ENCODE results near the gene SCRN2.

Gene SCRN2

DNA sequence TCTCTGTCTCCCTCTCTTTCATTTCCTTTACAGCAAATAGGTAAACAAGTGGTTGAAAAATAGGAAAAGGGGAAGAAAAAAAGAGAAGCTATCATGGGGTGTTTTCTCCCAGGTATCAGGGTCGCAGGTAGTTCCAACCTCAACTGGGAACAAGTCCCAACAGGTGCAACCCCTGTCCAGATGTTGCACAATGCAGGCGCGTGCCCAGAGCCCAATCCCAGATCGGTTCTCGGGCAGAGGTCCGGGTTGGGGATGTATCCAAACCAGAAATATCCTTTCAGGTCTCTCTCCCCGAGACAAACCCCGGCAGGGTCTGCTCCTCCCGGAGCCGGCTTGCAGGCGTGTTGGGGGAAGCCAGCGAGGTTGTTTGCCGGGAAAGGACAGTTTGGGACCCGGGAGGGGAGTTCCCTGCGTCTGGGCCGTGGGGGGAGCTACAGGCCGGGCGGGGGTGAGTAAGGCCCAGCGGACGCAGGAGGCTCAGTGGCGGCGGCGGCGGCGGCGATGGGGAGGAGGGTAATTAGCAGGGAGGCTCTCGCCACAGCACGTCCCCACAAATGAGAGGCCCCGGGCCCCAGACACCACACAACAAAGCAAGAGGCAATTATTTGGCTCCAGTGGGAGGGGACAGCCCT lies 31.1 kb upstream of the SCRN2 start:
- in situ Hi-C loops (cut with HindIII; ENCODE audit: low sequenced_read_pairs): no loop called here

DNA sequence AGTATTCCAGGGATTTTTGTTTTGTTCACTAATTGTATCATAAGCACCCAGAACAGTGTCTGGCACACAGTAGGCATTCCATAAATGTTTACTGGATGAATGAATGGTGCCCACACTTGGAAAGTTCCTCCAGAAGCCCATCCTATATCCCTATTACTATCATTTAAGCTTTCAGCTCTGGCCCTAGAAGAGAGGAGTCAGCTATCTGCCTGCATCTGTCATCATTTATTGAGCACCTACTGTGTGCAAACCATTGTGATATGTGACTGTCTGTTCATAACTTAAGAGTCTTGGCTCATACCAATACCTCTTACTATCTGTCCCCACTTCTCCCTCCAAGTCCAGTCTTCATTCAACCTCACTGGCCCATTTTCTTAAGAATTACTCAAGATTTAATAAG lies 30.0 kb upstream of the SCRN2 start:
- in situ Hi-C loops (cut with HindIII; ENCODE audit: low sequenced_read_pairs): no loop called here

DNA sequence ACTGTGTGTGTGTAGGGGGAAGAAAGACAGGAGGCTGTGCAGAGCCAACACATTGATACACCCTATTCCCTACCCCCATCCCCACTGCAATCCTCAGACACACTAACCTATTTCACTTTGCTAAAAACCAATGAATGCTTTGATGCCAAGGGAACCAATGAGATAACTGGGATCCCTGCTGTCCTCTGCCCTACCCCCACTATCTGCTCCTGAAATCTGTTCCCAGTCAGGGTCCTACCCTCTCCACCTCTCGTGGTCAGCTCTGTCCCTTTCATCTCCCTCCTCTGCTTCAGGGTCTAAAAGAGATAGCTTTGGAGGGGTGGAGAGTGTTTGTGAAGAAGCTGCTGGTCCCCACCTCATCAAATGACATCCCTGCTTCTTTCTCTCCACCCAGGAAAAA lies 29.0 kb upstream of the SCRN2 start:
- in situ Hi-C loops (cut with HindIII; ENCODE audit: low sequenced_read_pairs): no loop called here

DNA sequence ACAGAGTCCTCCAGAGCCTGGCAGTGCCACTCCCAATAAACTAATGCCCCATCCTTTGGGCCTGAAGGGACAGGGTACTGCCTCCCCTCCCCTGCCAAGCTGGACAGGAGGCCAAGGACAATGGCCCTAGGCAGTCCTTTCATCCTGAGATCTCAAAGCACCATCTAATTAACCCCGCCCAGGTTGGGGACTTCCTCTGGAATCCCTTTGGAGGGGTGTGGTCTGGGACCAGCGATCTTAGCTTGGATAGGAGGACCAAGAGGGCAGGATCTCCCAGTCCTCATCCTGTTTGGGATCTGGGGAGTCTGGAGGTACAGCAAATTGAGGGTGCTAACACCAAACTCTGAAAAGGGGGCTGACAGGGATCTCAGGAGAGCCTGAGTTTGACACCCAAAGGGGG lies 28.0 kb upstream of the SCRN2 start:
- in situ Hi-C loops (cut with HindIII; ENCODE audit: low sequenced_read_pairs): no loop called here

DNA sequence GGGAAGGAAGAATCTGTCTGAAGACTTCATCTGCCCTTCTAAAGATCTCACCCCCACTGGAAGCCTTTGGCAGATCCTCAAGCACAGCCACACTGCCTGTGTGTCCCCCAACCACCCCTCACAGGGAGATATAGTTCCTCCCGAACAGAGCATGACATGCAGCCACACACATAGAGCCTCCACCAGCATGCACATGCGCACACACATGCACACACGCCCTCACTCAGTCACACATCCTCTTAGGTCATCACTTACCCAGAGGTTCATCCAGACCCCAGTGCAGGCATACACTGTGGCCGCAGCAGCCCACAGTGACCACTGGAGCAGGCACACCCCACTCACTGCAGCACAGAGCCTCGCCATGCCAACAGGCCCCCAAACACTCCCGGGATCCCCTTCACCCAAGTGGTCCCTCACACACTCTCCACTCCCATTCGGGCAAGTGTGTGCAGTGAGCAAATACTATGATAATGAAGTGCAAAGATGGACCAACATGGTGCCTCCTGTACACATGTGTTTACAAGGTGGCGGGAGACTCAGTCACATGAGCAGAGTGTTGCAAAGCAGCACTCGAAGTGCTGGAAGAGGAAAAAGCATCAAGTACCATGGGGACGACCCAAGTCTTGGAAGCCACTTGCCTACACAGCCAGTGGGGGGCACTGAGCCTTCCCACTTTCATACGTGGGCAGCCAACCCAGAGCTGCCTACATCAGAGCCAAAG lies 26.9 kb upstream of the SCRN2 start:
- in situ Hi-C loops (cut with HindIII; ENCODE audit: low sequenced_read_pairs): no loop called here

DNA sequence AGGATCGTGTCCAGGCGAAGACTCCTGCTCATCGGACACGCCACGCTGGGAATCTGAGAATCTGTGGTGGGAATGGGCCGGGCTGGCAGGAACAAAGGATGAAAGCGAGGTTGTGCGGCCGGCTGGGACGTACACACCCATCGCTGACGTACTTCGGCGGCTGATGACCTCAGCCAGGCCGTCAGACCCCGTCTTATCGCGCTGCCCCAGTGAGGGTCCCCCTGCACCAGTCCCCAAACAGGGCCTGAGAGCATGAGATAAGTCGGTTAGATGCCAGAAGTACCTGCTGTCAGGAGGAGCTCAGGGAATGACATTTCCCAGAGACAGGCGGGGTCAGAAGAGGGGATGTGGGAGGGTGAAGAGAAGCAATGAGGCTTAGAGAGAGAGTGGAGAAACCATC lies 25.9 kb upstream of the SCRN2 start:
- in situ Hi-C loops (cut with HindIII; ENCODE audit: low sequenced_read_pairs): no loop called here

DNA sequence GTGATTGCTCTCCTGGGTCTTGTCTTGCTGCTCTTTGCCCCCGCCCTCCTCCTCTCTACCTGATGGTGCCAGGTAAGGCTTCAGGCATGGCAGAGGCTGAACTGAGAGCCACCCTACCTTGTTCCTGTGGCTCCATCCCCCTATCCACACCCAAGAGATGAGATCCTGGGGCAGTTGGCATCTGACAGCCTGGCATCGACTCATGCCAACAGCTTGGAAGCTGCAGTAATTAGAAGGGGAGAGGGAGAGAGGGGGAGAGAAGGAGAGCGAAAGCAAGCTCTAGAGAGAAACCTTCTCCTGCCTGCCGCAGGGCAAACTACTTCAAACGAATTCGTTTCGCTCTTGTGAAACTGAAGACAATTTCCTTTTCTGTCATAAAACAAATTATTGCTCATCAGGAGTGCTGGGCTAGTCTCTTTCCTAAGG lies 23.7 kb upstream of the SCRN2 start:
- in situ Hi-C loops (cut with HindIII; ENCODE audit: low sequenced_read_pairs): loop anchor here (5.0 kb wide), 1 partner anchor 77 kb away; the partner anchor contains the start of gene PNPO

DNA sequence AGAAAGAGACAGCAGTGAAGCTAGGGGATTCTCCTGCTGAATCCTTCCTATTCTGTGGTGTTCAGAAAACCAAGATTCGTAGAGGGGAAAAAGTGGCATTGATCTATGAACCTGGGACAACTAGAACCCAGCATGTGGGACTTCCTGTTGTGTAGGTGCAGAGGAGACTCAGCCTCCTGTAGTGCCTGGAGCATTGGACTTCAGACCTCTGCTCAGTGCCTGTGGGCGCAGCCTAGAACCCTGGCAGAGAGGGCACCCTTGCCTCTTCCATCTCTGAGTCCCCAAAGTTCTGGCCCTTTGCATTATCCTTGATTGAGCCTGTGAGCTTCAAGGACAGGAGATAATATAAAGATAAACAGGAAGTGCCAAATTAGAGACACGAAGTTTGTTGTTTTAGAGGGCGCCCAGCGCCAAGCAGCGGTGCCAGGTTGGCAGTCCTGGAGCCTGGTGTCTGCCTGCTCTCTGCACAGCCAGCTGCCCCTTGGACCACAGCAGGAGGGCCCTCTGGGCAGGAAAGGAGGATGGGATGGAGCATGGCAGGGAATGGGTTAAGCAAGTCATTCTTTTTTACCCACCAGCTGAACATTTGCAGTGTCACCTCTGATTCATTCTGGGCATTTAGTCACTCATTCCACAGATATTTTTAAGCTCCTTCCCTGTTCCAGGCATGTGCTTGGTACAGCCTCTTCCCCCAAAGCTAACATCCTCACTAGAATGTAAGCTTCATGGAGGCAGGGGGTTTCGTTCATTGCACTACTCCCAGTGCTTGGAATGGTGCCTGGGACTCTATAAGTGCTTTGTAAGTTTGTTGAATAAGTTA lies 21.8 kb upstream of the SCRN2 start:
- in situ Hi-C loops (cut with HindIII; ENCODE audit: low sequenced_read_pairs): loop anchor here (5.0 kb wide), 1 partner anchor 79 kb away; the partner anchor contains the start of gene PNPO

DNA sequence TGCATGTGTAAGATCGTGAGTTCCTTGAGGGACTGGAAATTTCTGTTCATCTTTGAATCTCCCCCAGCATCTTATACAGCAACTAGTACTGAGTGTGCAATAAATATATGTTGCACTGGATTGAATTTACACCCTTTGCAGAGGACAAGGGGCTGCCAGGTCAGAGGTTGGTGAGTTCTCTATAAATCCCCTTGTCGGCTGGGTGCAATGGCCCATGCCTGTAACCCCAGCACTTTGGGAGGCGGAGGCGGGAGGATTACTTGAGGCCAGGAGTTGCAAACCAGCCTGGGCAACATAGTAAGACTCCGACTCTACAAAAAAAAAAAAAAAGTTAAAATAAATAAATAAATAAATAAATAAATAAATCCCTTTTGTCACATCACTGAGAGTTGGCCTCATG lies 19.3 kb upstream of the SCRN2 start:
- in situ Hi-C loops (cut with HindIII; ENCODE audit: low sequenced_read_pairs): loop anchor here (5.0 kb wide), 1 partner anchor 82 kb away; the partner anchor contains the start of gene PNPO

DNA sequence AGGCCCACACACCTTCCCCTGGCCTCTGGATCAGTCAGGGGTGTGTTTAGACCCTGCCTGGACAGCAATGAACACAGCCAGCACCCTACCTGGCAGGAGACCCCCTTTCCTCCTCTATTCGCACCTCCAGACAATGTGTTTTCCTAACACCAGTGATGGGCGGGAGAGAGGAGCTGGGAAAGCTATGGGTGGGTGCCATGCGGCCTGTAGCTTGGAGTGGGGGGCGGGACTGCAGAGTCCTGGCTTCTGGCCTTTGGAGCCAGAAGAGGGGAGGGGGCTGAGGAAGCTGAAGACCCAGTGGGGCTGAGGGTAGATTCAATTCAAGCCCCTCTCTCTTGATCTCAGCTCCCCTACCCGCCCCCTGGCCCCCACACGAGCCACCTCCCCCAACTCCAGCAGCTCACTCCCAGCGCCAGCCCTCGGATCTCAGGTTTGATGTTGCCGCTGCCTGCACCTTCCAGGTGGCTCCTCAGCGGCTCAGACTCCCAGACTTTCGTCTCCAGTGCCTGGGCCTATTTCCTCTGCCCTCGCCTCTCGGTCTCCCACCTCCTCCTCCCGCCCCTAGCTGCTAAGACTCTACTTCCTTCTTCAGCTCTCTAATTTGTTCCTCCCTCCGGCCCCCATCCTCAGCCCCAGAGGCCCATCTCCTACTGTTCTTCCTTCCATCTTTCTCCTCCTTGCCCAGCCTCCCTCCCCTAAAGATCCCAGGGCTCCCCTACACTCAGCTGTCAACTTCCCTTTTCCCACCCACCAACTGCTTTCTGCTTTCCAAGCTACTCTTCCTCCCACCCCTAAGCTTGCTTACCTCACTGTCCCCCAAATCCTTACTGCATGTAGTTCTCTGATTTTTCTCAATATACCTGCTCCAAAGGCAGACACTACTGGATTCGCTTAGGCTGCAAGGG lies 16.7 kb upstream of the SCRN2 start:
- in situ Hi-C loops (cut with HindIII; ENCODE audit: low sequenced_read_pairs): loop anchor here (5.0 kb wide), 1 partner anchor 34 kb away; no protein-coding TSS in a partner anchor

DNA sequence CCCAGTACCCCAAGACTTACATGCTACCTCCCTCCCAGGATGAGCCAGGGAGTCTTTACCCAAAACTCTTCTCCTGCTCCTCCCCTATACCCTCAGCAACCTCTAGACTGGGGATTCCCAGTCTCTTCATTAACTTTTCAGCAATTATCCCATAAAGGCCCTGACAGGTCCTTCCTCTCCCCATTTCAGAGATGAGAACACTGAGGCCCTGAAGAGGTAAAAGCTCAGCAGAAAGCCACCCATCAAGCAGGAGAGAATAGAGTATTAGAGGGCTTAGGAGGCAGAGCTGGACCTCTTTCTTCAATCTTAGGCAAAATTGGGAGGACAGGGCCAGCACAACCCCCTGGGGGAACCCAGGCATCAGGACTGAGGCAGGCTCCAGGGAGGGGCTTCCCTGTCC lies 15.8 kb upstream of the SCRN2 start:
- in situ Hi-C loops (cut with HindIII; ENCODE audit: low sequenced_read_pairs): loop anchor here (5.0 kb wide), 1 partner anchor 35 kb away; no protein-coding TSS in a partner anchor

DNA sequence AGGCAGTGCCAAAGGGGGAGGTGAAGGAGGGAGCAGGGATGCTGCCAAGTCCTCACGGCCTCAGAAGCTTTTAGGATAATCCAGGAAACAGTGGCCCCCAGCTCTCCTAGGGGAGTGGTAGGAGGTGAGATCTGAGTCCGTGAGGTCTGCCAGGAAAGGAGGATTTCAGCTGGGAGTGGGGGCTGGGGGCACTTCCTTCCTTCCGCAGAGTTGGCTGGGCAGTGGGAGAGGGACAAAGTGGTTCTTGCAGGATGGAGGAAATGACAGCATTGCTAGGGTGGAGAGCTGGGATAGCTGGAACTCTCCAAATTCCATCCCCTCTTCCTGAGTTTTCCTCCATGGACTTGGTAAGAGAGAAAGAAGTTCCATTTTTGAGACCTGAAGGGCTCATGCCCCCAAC lies 14.7 kb upstream of the SCRN2 start:
- in situ Hi-C loops (cut with HindIII; ENCODE audit: low sequenced_read_pairs): loop anchor here (5.0 kb wide), 1 partner anchor 37 kb away; no protein-coding TSS in a partner anchor

DNA sequence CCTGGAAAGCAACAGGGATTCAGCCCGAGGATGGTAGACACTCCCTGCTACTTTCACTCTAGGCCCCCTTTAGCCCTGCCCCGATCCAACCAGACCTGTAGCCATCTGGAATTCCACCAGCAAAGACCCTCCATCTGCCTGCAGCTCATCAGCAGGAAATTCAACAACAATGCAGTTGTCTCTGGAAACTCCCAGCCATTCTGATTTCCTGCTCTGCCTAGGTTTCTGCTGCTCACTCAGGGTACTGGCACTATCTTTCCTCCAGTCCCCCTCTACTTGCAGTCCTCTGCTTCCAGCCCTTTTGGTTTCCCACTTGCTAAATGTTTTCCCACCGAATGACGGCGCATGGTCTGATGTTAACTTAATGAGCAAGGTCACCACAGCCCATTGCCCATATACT lies 12.5 kb upstream of the SCRN2 start:
- in situ Hi-C loops (cut with HindIII; ENCODE audit: low sequenced_read_pairs): no loop called here

DNA sequence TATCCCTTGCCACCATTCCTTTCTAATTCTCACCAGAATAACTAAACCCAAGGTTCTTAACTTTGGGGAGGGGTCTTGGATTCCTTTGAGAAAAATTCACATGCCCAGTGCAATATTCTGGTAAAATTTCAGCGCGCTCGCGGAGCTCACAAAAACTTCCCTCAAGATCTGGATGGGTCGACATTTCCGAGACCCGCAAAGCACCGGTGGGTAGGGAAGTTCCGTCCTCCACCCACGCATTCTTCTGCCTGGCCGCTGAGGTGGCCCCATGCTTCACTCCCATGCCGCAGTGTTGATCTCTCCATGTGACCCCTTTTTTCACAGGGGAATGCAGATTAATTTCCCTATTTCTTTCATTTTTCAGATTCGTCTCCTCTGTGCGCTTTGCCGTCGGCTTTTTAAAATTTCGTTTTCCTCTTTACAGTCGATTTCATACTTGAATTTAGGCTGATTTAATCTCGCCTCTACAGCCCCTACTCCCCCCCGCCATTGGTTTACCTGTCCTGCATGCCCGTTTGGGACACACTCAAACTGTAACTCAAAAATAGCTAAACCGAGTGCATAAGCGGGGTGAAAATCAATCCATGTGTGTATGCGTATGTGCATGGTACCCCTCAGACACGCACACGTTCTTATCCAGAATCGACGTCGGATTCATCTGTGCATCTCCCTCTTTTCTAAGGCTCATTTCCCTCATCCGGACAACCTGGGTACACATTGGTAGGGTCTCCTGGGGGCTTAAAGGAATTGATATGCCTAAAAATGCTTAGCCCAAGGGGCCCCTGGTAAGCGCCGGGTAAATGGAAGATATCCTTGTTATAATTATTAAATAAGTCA lies 11.3 kb upstream of the SCRN2 start:
- in situ Hi-C loops (cut with HindIII; ENCODE audit: low sequenced_read_pairs): no loop called here

DNA sequence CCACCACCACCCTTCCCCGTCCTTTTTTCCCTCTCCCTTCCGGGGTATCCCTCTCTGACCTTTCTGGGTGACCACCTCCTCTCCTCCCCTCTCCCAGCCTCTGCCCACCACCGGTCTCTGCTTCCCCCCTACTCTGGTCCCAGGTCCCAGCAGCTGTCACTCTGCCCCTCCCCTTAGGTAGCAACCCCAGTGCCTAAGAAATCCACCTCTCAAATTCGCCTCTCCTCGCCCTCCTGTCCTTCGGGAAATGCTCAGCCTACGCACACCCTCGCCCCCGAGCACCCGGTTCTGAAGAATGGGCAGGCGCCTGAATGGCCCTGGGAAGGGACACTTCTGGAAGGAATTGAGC lies 10.7 kb upstream of the SCRN2 start:
- in situ Hi-C loops (cut with HindIII; ENCODE audit: low sequenced_read_pairs): no loop called here

DNA sequence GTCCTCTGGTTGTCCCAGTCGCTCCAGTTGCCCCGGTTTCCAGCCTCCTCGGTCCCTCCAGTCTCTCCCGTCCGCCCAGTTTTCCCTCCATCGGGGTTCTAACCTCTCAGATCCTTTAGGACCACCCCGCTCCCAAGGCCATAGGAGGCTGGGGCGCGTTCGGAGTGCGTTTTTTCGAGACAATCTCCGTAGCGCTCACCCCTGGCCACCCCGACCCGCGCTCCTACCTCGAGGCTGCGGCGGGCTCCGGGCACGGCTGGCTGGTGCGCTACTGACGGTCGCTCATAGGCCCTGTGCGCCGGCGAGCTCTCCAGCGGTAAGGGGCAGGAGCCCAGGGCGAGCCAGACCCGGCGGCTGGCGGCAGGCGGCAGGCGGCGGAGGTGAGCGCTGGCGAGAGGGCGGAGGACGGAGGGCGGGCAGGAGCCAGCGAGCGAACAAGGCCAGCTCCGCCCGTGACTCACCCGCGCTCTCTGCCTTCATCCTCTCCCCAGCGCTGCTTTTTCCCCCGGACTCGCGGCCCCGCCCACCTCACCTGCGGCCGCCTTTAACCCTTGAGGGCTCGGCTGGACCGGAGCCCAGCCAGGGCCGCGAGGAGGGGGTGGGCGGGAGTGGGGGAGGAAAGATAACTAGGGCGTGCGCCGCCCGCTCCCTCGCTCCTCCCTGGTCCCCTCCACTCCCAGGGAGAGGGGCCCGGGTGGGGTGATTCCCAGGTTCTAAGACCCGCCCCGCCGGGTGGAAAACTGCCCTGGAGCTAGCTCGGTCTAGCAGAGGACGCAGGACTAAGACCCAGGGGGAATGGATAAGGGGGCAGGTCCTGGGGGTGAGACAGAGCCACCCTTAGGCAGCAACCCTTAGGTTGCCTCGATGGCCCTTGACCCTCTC lies 9.9 kb upstream of the SCRN2 start, which contains the start of gene SP6:
Gene SP6 (minus strand): TSS at position 472 of the 882 bp plus-strand sequence. CDS start 2,734 bp downstream, outside the sequence.
- in situ Hi-C loops (cut with HindIII; ENCODE audit: low sequenced_read_pairs): no loop called here

DNA sequence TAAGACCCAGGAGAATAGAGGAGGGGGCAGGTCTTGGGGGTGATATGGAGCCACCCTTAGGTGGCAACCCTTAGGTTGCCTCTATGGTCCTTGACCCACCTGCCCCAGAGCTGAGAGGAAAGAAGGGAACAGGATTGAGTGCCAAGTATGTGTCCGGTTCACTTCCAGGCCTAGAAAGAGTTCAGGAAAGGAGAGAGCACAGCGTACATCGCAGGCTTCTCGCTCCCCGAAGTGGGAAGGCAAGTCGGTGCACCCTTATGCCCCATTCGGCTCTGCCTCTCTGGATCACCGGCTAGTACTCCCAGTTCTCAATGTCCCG lies 9.3 kb upstream of the SCRN2 start:
- in situ Hi-C loops (cut with HindIII; ENCODE audit: low sequenced_read_pairs): no loop called here

DNA sequence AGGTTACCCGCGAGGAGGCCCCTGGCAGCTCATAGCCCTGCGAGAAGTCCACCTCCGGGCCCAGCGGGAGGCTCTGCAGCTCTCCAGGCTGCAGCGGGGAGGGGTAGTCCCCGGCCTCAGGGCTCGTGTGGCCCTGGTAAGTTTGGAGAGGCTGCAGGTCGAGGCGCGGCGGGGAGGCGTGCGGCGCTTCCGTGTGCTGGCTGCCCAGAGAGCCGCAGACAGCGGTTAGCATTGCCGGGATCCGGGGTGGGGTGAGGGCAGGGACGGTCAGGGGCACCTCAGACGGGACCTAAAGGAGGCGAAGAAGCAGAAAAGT lies 7.1 kb upstream of the SCRN2 start:
- in situ Hi-C loops (cut with HindIII; ENCODE audit: low sequenced_read_pairs): no loop called here

Measured in endothelial cell of hepatic sinusoid (primary cell).